ENCODE measurements around the gene SLC25A20.
A peak's percentile ranks its signal among the peaks of the same experiment; 100 is the strongest.
"Not testable (repeated sequence)": the region's sequence is repeated elsewhere in the genome, so short reads cannot be mapped to it uniquely, and the experiment has no call there.

SLC25A20 gene, protein sequence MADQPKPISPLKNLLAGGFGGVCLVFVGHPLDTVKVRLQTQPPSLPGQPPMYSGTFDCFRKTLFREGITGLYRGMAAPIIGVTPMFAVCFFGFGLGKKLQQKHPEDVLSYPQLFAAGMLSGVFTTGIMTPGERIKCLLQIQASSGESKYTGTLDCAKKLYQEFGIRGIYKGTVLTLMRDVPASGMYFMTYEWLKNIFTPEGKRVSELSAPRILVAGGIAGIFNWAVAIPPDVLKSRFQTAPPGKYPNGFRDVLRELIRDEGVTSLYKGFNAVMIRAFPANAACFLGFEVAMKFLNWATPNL

GRCh38 chr3:48898383-48899234 is at the start of gene SLC25A20:
TSS of gene SLC25A20 (minus strand) at chr3:48898882. CDS start at chr3:48898794, 88 bp downstream.
- DNase-seq (ENCODE audit: low read depth), result no peak

GRCh38 chr3:48945891-48946549 is 47.3 kb upstream of the SLC25A20 start:
- no peak for DNase-seq (ENCODE audit: low read depth)

- no peak for DNase-seq (ENCODE audit: low read depth)
These were observed 46.8 kb upstream of the SLC25A20 start for GRCh38 chr3:48945432-48945831.

GRCh38 chr3:48938689-48939088 is 40.0 kb upstream of the SLC25A20 start:
- no peak for DNase-seq (ENCODE audit: low read depth)

- no peak for DNase-seq (ENCODE audit: low read depth)
These were observed 39.5 kb upstream of the SLC25A20 start for GRCh38 chr3:48938156-48938555.

GRCh38 chr3:48935530-48935929 is 36.8 kb upstream of the SLC25A20 start:
- no peak for DNase-seq (ENCODE audit: low read depth)

DNA sequence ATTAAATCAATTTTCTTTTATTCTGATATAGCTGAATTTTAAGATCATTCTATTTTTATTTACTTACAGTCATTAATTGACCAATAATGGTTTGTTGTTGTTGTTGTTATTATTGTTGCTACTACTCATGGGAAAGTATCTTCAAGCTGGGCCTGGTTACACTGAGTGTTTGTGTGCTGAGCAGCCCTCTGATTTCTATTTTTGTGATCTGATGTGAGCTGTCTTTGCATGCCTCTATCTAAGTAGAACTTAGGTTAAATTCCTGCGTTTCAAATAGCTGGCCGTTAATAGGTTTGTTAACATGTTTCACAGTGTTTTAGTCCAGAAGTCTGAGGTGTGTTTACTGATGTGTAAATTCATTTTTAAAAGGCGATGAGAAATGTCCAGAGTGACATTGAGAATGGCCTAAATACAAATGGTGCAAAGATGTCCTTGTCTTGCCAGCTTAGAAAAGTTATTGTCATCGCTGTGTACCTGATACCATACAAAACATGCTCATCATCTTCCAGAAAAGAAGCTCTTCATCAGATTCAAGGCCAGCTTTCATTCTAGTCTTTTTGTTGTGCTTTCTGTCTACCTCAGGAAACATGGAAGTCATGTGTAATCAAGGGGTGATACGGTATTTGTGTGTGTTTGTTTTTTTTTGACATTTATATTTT is 35.8 kb upstream of the SLC25A20 start:
- no peak for DNase-seq (ENCODE audit: low read depth)

DNA sequence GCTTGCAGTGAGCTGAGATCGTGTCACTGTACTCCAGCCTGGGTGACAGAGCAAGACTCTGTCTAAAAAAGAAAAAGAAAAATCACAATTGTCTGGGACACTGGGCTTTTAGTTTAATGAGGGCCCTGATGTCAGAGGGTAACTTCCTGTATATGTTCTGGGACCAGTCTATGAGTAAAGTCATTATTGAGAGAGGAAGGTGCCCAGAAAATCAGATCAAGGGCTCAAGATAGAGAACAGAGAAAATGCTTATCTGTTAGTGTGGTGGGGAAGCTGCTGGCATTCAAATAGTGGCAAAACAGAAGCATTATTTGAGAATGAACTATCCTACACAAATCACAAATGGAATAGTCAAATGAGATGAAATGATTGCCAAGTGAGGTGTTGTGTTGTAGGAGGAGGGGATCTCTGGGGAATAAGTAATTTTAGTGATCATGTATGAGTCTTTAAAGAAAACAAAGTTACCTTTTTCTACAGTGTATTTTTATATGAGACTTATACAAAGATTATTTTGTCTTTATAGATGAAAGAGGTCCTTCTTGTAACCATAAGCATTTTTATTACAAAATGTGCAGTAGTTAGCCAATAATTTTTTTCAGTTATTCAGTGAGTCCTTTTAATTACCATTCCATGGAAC is 33.4 kb upstream of the SLC25A20 start:
- no peak for DNase-seq (ENCODE audit: low read depth)

DNA sequence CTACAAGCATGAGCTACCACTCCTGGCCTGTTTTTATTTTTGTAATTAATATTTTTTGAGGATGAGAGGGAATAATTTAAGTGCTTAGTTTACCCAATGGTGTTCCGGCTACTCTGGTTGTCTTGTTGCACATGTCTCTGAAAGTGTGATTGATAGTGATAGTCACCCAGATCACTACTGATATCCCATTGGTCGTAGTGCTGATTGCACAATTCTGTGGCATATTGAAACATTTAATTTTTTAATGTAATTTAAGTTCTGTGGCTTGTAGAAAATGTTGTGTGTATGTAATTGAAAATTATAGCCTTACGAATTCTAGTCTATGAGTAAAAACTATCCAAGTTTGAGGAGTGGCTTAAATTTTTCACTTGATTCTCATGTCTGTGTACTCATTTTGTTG is 31.9 kb upstream of the SLC25A20 start:
- DNase-seq (ENCODE audit: low read depth), result no peak

DNA sequence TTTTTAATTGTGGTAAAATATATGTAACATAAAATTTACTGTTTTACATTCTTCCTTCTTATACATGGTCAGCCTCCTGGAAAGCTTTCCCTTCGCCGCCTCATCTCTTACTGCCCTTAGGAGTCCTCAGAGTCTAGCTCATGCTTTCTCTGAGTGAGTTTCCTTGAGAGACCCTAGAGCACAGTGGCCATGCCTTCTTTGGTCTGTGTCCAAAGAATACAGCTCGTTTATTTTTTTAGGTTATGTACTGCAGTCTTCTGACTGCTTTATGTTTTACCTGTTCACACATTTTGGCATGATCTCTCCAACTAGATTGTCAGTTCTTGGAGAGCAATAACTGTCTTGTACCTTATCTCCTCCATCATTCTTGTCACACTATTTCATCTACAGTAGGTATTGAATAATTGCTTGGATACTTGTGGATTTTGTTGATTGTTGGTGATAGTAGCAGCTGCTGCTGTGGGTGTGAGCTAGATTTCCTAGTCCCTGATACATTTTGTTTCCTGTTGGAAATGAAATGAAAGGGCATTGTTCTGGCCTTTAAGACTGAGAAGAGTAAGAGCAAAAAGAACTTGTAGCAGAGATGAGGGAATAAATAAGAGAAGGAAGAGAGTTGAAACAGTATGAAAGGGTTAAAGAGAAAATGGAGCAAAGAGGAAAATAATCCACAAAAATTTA is 30.8 kb upstream of the SLC25A20 start:
- no peak for DNase-seq (ENCODE audit: low read depth)

DNA sequence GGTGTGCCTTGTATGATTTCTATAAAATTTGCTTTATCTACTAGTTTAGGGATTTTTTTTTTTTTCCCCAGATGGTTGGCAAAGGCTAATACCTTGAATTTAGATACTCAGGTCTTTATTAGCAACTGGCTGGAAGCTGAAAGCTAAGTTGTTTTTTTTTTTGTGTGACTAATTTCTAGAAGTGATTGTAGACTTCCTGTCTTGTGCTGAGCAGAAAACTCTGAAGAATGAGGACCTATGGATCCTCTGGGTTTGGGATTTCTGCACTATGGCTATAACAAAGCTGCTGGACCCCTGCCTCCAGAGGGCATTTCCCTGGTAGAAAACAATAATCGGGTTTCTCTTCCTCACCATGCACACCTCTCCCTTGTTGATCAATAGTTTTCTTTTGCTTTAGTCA is 30.0 kb upstream of the SLC25A20 start:
- no peak for DNase-seq (ENCODE audit: low read depth)

DNA sequence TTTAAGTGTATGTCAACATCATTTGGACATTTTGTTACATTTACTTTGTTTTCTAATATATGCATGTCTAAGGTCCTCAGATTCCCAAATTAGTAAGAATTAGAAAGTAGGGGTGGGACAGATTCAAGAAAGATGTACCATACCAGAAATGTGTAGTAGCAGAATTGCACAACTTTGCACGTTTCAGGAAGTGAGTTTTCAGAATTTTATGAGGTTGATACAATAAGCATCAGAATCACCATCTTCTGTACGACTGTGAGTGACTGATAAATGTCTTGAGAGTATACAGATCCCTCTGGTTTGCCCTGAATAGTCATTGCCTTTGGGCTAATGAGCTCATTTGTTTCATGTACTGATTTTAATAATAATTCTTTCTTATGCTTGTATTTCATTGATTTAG is 29.2 kb upstream of the SLC25A20 start:
- peak; percentile 15 for DNase-seq (ENCODE audit: low read depth)

GRCh38 chr3:48926425-48927392 is 28.0 kb upstream of the SLC25A20 start:
- no peak for DNase-seq (ENCODE audit: low read depth)

DNA sequence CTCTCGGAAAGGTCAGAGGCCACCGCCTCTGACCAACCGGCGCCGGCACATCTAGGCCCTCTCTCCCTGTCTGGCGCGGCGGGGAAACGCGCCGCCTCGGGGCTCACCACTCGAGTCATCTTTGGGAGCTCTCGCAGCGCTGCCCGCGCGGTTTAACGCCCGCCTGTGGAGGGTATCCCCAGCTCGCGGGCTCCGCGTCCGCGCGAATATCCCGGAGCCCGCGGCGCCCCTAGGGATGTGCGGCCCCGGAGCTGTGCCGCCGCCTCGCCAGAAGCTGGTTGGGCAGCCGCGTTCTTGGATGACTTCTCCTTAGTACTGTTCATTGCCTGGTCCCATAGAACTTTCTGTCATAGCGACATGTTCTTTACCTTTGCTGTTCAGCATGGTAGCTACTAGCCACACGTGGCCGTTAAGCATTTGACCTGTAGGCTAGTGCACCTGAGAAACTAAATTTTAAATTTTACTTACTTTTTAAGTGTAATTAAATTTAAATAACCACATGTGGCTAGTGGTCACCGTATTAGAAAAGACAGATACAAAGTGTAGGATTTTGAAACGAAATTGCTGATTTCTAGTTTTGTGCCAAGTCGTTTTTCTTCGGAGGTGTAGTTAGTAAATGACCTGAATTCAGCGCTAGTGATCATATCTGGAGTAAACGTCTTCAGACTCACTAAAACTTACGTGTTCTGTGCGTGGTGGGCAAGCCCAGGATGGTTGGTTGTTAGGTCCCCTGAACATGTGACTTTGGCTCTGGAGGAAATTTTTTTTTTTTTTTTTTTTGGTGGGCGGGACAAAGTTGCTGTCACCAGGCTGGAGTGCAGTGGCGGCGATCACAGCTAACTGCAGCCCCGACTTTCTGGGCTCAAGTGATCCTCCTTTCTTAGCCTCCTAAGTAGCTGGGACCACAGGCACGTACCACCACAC is 20.8 kb upstream of the SLC25A20 start:
- no peak for DNase-seq (ENCODE audit: low read depth)

GRCh38 chr3:48918388-48919214 is 19.9 kb upstream of the SLC25A20 start, which contains the start of gene ARIH2:
TSS of gene ARIH2 (plus strand) at chr3:48918842. CDS start at chr3:48927559, 8,717 bp downstream.
- peak; percentile 73 for DNase-seq (ENCODE audit: low read depth)

DNA sequence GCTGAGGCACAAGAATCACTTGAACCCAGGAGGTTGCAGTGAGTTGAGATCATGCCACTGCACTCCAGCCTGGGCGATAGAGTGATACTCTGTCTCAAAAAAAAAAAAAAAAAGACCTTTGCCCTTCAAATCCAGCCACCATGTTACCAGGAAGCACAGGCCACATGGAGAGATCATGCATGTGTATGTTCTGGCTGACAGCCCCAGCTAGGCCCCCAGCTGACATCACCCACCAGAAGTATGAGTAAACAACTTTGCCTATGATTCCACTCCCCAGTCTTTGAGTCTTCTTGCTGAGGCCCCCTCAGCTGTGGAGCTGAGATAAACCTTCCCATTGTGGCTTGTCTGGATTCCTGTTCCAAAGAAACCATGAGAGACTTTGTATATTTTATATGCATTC is 16.6 kb upstream of the SLC25A20 start:
- DNase-seq (ENCODE audit: low read depth), result no peak

DNA sequence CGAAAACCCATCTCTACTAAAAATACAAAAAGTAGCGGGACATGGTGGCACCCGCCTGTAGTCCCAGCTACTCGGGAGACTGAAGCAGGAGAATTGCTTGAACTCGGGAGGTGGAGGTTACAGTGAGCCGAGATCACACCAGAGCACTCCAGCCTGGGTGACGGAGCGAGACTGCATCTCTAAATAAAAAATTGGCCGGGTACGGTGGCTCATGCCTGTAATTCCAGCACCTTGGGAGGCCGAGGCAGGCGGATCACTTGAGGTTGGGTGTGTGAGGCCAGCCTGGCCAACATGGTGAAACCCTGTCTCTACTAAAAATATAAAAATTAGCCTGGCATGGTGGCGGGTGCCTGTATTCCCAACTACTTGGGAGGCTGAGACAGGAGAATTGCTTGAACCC is 8.3 kb upstream of the SLC25A20 start:
- not testable (repeated sequence) for DNase-seq (ENCODE audit: low read depth)

- no peak for DNase-seq (ENCODE audit: low read depth)
These were observed 591 bp upstream of the SLC25A20 start for GRCh38 chr3:48899273-48899672.
